K562 (cell line): ENCODE measurements around the gene RARG. TPM values are rescaled to one million over a fixed set of nuclear protein-coding genes. Genes with fewer than 3 reads are reported as not detected.
A peak's percentile ranks its signal among the peaks of the same experiment; 100 is the strongest.

Experiments used
- ATAC-seq: fragments of 200-7000 bp; cut with Tn5 transposase; 3 replicates; pipeline ENCODE4 v1.9.1; 2020; ENCODE audit warnings: moderate library complexity
- BruUV-seq: library from RNA; stranded (reverse); fragments of 400-500 nt; replicated peaks from 2 replicates; lab custom pipeline; 2021; lab: Mats Ljungman, UMichigan
- CTCF ChIA-PET: fragments of 300-600 bp; formaldehyde crosslinking; extraction: SDS; loops from one replicate; lab custom pipeline; 2021; ENCODE audit warnings: low intra/inter-chr PET ratio; lab: Yijun Ruan, JAX
- POLR2A ChIA-PET: fragments of 300-600, 350-650 bp; sonication (Branson Sonifier 250); formaldehyde crosslinking; extraction: SDS; loops from one replicate; lab custom pipeline; 2021; ENCODE audit warnings: antibody characterized with exemption, inconsistent platforms; lab: Yijun Ruan, JAX
- DNase-seq, 4 experiments: peaks; one replicate each; pipeline versions ENCODE4 v3.0.0 to v3.0.0-alpha.2; 2011 to 2018; ENCODE audit warnings: low spot score in 3 of 4, mixed read lengths in 3 of 4; ENCODE audit errors: extremely low read depth in 1 of 4
- FAIRE-seq: peaks from 2 replicates; lab custom pipeline; 2011; peaks lifted over from hg19 to GRCh38; lab: Jason Lieb, UNC
- H2AFZ ChIP-seq: 2 replicates; pipeline ENCODE4 v1.6.0; 2011; ENCODE audit warnings: low read depth, low read length, control low read depth, inconsistent platforms
- H3K27ac ChIP-seq: fragments of 200-600 bp; 3 replicates; pipeline ENCODE4 v1.8.0; 2011; ENCODE audit warnings: low read depth, mild to moderate bottlenecking, control low read depth, inconsistent platforms, low read length, moderate library complexity, mixed read lengths; ENCODE audit errors: extremely low read depth
- H3K27me3 ChIP-seq, 2 experiments: fragments of 300-600 bp in 1 of 2; 2 replicates in 1 of 2; 3 replicates in 1 of 2; pipeline versions ENCODE4 v1.6.0 to v1.8.0; 2011; ENCODE audit warnings: inconsistent platforms in 2 of 2, low read length in 2 of 2, mild to moderate bottlenecking in 1 of 2, mixed read lengths in 1 of 2, moderate library complexity in 1 of 2; ENCODE audit not compliant: control insufficient read depth in 2 of 2, insufficient read depth in 2 of 2
- H3K36me3 ChIP-seq: fragments of 300-600 bp; 3 replicates; pipeline ENCODE4 v1.8.0; 2011; ENCODE audit warnings: mild to moderate bottlenecking, low read length, inconsistent platforms; ENCODE audit not compliant: control insufficient read depth, insufficient read depth
- H3K4me1 ChIP-seq, 2 experiments: fragments of 200-600 bp in 1 of 2; replicated peaks in 1 of 2; 2 replicates in 1 of 2; 3 replicates in 1 of 2; pipeline versions ENCODE4 v1.5.1 to v1.8.0; 2011; ENCODE audit warnings: inconsistent platforms in 2 of 2, low read length in 2 of 2, mild to moderate bottlenecking in 1 of 2, mixed read lengths in 1 of 2, moderate library complexity in 1 of 2; ENCODE audit not compliant: control insufficient read depth in 2 of 2, insufficient read depth in 2 of 2
- H3K4me2 ChIP-seq: 2 replicates; pipeline ENCODE4 v1.6.1; 2011; ENCODE audit warnings: low read length, control low read depth, inconsistent platforms, mixed read lengths; ENCODE audit not compliant: insufficient read depth
- H3K4me3 ChIP-seq: fragments of 200-600 bp; sonication (generic), shearing (Covaris generic); 2 replicates; pipeline ENCODE4 v1.5.1; 2016; ENCODE audit warnings: control low read depth, inconsistent platforms
- H3K79me2 ChIP-seq: fragments of 200-600 bp; 3 replicates; pipeline ENCODE4 v1.8.0; 2011; ENCODE audit warnings: low read length, inconsistent platforms; ENCODE audit not compliant: control insufficient read depth, insufficient read depth
- H3K9ac ChIP-seq, 2 experiments: 2 replicates each; pipeline versions ENCODE4 v1.6.0 to v1.6.1; 2011; ENCODE audit warnings: low read depth in 2 of 2, low read length in 2 of 2, control low read depth in 1 of 2, inconsistent platforms in 1 of 2, mild to moderate bottlenecking in 1 of 2, mixed read lengths in 1 of 2; ENCODE audit not compliant: insufficient read depth in 1 of 2
- H3K9me1 ChIP-seq: one replicate; pipeline ENCODE4 v1.6.0; 2011; ENCODE audit warnings: inconsistent platforms, mild to moderate bottlenecking, low read length, moderate library complexity; ENCODE audit not compliant: control insufficient read depth, insufficient read depth
- H3K9me3 ChIP-seq: replicated peaks from 2 replicates; pipeline ENCODE4 v1.5.1; 2011; ENCODE audit warnings: low read depth, low read length, inconsistent platforms; ENCODE audit not compliant: control insufficient read depth, insufficient read depth
- H4K20me1 ChIP-seq: replicated peaks from 2 replicates; pipeline ENCODE4 v1.6.1; 2011; ENCODE audit warnings: low read length, inconsistent platforms, mixed read lengths; ENCODE audit not compliant: control insufficient read depth, insufficient read depth
- BACH1 ChIP-seq: fragments of 200-800 bp; sonication (Bioruptor generic); IDR thresholded peaks from 2 replicates; pipeline ENCODE4 v1.6.1; 2016; ENCODE audit warnings: missing genetic modification characterization, missing compliant biosample characterization
- COPS2 ChIP-seq: fragments of 450-650 bp; conservative IDR thresholded peaks from 2 replicates; pipeline ENCODE4 v1.6.1; 2016; ENCODE audit warnings: mild to moderate bottlenecking, moderate library complexity
- ELK3 ChIP-seq: fragments of 450-650 bp; formaldehyde crosslinking; IDR thresholded peaks from 2 replicates; pipeline ENCODE4 v1.4.0; 2020; ENCODE audit warnings: mild to moderate bottlenecking
- FOXO4 ChIP-seq: fragments of 450-650 bp; formaldehyde crosslinking; IDR thresholded peaks from 2 replicates; pipeline ENCODE4 v1.4.0; 2020; ENCODE audit warnings: mild to moderate bottlenecking, moderate library complexity
- MTF1 ChIP-seq: fragments of 250-450 bp; sonication (Bioruptor Pico); IDR thresholded peaks from 2 replicates; pipeline ENCODE4 v1.9.0; 2021; ENCODE audit warnings: moderate library complexity, mild to moderate bottlenecking, inconsistent platforms, borderline replicate concordance
- NFYB ChIP-seq: IDR thresholded peaks from 2 replicates; pipeline ENCODE4 v1.6.1; 2011; ENCODE audit warnings: mild to moderate bottlenecking, moderate library complexity; ENCODE audit not compliant: insufficient read length; ENCODE audit errors: extremely low read depth
- PHF21A ChIP-seq: fragments of 450-650 bp; IDR thresholded peaks from 2 replicates; pipeline ENCODE4 v1.6.1; 2017; ENCODE audit warnings: low read depth, borderline replicate concordance
- PPARD ChIP-seq: fragments of 250-450 bp; sonication (Bioruptor Pico); IDR thresholded peaks from 2 replicates; pipeline ENCODE4 v1.8.0; 2022; ENCODE audit warnings: inconsistent platforms, mild to moderate bottlenecking, moderate library complexity
- RBM39 ChIP-seq: fragments of 200-400 bp; formaldehyde crosslinking; optimal IDR thresholded peaks from 2 replicates; pipeline ENCODE3; 2018; ENCODE audit warnings: low read depth, low read length
- SAFB2 ChIP-seq: fragments of 200-400 bp; formaldehyde crosslinking; IDR thresholded peaks from 2 replicates; pipeline ENCODE4 v1.6.1; 2018; ENCODE audit warnings: borderline replicate concordance, low read length, low read depth, moderate library complexity; ENCODE audit not compliant: severe bottlenecking
- ZBTB17 ChIP-seq: fragments of 450-650 bp; formaldehyde crosslinking; IDR thresholded peaks from 2 replicates; pipeline ENCODE4 v1.4.0; 2020; ENCODE audit warnings: mild to moderate bottlenecking
- ZNF395 ChIP-seq: fragments of 200-800 bp; sonication (Bioruptor generic); IDR thresholded peaks from 2 replicates; pipeline ENCODE4 v1.6.1; 2017; ENCODE audit warnings: missing genetic modification characterization, missing compliant biosample characterization
- WGBS: fragments of 100-300 bp; shearing (Covaris generic); methylation state at CpG from one replicate; pipeline ENCODE4 v1.1.6; 2016; ENCODE audit warnings: low coverage, mixed read lengths; ENCODE audit not compliant: insufficient coverage; ENCODE audit errors: missing lambda C conversion rate; 5-methylcytosine and 5-hydroxymethylcytosine counted together
- in situ Hi-C: fragments of 300-500 bp; cut with MboI; formaldehyde crosslinking; loops from 4 replicates; pipeline ENCODE4 v1.15.0; 2018; ENCODE audit warnings: inconsistent platforms, mixed read lengths
- intact Hi-C: fragments of 100-400 bp; cut with micrococcal nuclease; formaldehyde crosslinking; loops from 2 replicates; pipeline ENCODE4 v1.14.2; 2022
- polyA plus RNA-seq, 8 experiments: library from polyadenylated mRNA; depleted of rRNA in 4 of 8; stranded (reverse) in 5 of 8; unstranded in 3 of 8; fragments of >200 nt; fragmentation: Nextera tagmentation in 2 of 8; fragmentation: Illumina TruSeq in 1 of 8; extraction: Ambion mirVana in 2 of 8; extraction: Trizol in 1 of 8; gene quantifications; 2 replicates each; pipeline versions ENCODE4 v1.2.1 to v1.2.3, GENCODE V29; 2011 to 2014; ENCODE audit warnings: inconsistent platforms in 1 of 8, missing spikeins in 1 of 8
- total RNA-seq, 7 experiments: library from RNA; depleted of rRNA in 6 of 7; stranded (reverse); fragments of >200 nt in 6 of 7; fragmentation: Illumina TruSeq in 2 of 7; extraction: Trizol in 2 of 7; gene quantifications; 2 replicates each; pipeline versions ENCODE4 v1.2.1 to v1.2.3, GENCODE V29; 2011 to 2021; ENCODE audit warnings: low replicate concordance in 1 of 7

The RARG gene
- total and polyA plus RNA-seq, 9 of the 15 experiments (the other 6 are each of a cell fraction or from before 2014, with no cell fraction given) = 0.18 to 7.6 (median 3.8) TPM

DNA sequence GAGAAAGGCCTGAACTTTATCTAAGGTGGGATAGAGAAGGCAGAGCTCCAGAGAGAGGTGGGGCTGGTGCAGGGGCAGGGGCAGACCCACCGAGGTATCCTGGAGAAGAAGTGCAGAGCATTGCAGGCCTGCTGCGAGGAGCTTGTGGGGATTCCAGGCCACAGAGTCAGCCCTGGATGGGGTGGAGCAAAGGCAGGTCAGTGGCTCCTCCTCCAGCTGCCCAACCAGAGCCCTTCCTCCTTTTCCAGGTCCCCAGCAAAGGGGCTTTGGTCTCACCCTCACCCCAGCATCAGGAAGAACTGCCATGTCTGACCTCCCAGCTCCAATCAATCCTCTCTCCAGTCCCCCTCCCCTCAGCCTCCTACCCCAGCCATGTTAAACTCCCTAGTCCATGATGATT, 71.3 kb downstream of the RARG start:
- no peaks in the 10 kb centered on the region for H4K20me1 ChIP-seq
- H3K27me3 ChIP-seq = no peaks in the 10 kb centered on the region
- no peaks in the 10 kb centered on the region for H3K9me3 ChIP-seq
- ChIA-PET POLR2A (interaction anchor here (0.7 to 2.7 kb wide), 8 partner anchors 10 to 164 kb away, joined by 3 to 15 read pairs (median 4); partner anchors contain the start of genes CSAD, PFDN5 and ZNF740), CTCF (interaction anchor here (2.6 kb wide), 1 partner anchor 127 kb away, joined by 7 read pairs; no protein-coding TSS in a partner anchor)
- WGBS = 56% methylated on average over 2 of the region's 2 CpGs
- FAIRE-seq (no peak), DNase-seq (no peak), ATAC-seq (no peak; the same call in 2 of the 3 replicates)
- no peak overlapping the region for H2AFZ ChIP-seq
- H3K9me1 ChIP-seq = no peaks in the 10 kb centered on the region
- no TSS peak for BruUV-seq
- peak overlapping the region in 1 of 2 experiments; percentile 60; a peak in 1 of 4 replicates for H3K9ac ChIP-seq
- no peaks in the 10 kb centered on the region for H3K79me2 ChIP-seq
- no peaks in the 10 kb centered on the region for H3K36me3 ChIP-seq
- peaks cover 11 to 16% of the 10 kb centered on the region in 2 experiments; a peak in 4 of 5 replicates for H3K4me1 ChIP-seq
- intact Hi-C loops (no loop called here), in situ Hi-C loops (no loop called here)
- no peak overlapping the region for H3K4me2 ChIP-seq
- TF ChIP-seq ZBTB17 (CRISPR knock-in tag) = no peak
- no peak for TF ChIP-seq FOXO4 (CRISPR knock-in tag)
- no peak for TF ChIP-seq SAFB2
- no peak for TF ChIP-seq PPARD (CRISPR knock-in tag)
- no peak for TF ChIP-seq MTF1 (CRISPR knock-in tag)
- TF ChIP-seq ELK3 = no peak
- no peak for TF ChIP-seq ZNF395 (CRISPR knock-in tag)
- no peak for TF ChIP-seq BACH1 (tag)
- TF ChIP-seq NFYB = no peak
- no peak for TF ChIP-seq COPS2
- TF ChIP-seq PHF21A = no peak
- no peak for TF ChIP-seq RBM39
- no peak overlapping the region for H3K4me3 ChIP-seq
- no peak overlapping the region for H3K27ac ChIP-seq
